Astrocyte (in vitro differentiated cells and primary cell): Measurements from ENCODE around the gene DOCK1. TPM values are rescaled to one million over a fixed set of nuclear protein-coding genes. Genes with fewer than 3 reads are reported as not detected.

Experiments
- DNase-seq: peaks from one replicate; pipeline ENCODE4 v3.0.0-alpha.2; 2010; ENCODE audit warnings: low read depth
- FAIRE-seq: peaks from 2 replicates; lab custom pipeline; 2011; peaks lifted over from hg19 to GRCh38; lab: Jason Lieb, UNC
- H2AFZ ChIP-seq: 2 replicates; pipeline ENCODE4 v1.6.0; 2012; ENCODE audit warnings: low read depth, low read length, inconsistent platforms
- H3K27ac ChIP-seq: 2 replicates; pipeline ENCODE4 v1.5.1; 2011; ENCODE audit warnings: low read depth, low read length, inconsistent platforms
- H3K27me3 ChIP-seq: 2 replicates; pipeline ENCODE4 v1.6.0; 2011; ENCODE audit warnings: low read length, inconsistent platforms; ENCODE audit not compliant: insufficient read depth
- H3K36me3 ChIP-seq: 2 replicates; pipeline ENCODE4 v1.5.1; 2011; ENCODE audit warnings: low read length, inconsistent platforms; ENCODE audit not compliant: insufficient read depth
- H3K4me1 ChIP-seq: 2 replicates; pipeline ENCODE4 v1.5.1; 2011; ENCODE audit warnings: low read length, inconsistent platforms; ENCODE audit not compliant: insufficient read depth
- H3K4me2 ChIP-seq: 2 replicates; pipeline ENCODE4 v1.6.0; 2012; ENCODE audit warnings: low read length, inconsistent platforms
- H3K4me3 ChIP-seq: 2 replicates; pipeline ENCODE4 v1.5.1; 2011; ENCODE audit warnings: low read depth, mild to moderate bottlenecking, low read length, inconsistent platforms; ENCODE audit not compliant: insufficient read depth
- H3K79me2 ChIP-seq: 2 replicates; pipeline ENCODE4 v1.6.0; 2012; ENCODE audit warnings: mild to moderate bottlenecking, low read length, inconsistent platforms; ENCODE audit not compliant: insufficient read depth
- H3K9ac ChIP-seq: 2 replicates; pipeline ENCODE4 v1.6.0; 2012; ENCODE audit warnings: mild to moderate bottlenecking, low read length, inconsistent platforms
- H3K9me3 ChIP-seq: 2 replicates; pipeline ENCODE4 v1.5.1; 2012; ENCODE audit warnings: low read depth, mild to moderate bottlenecking, low read length, inconsistent platforms; ENCODE audit not compliant: insufficient read depth
- H4K20me1 ChIP-seq: 2 replicates; pipeline ENCODE4 v1.6.0; 2012; ENCODE audit warnings: low read length, inconsistent platforms; ENCODE audit not compliant: insufficient read depth
- H3K27ac Mint-ChIP-seq: one replicate; pipeline ENCODE4 v1.8.0; 2021; ENCODE audit warnings: mild to moderate bottlenecking, mixed read lengths; ENCODE audit not compliant: unreplicated experiment
- H3K27me3 Mint-ChIP-seq: one replicate; pipeline ENCODE4 v1.8.0; 2021; ENCODE audit warnings: low read depth, mixed read lengths; ENCODE audit not compliant: unreplicated experiment
- H3K36me3 Mint-ChIP-seq: one replicate; pipeline ENCODE4 v1.8.0; 2021; ENCODE audit warnings: low read depth, mixed read lengths; ENCODE audit not compliant: unreplicated experiment
- H3K4me1 Mint-ChIP-seq: one replicate; pipeline ENCODE4 v1.8.0; 2021; ENCODE audit warnings: low read depth, mixed read lengths; ENCODE audit not compliant: unreplicated experiment
- H3K4me3 Mint-ChIP-seq: one replicate; pipeline ENCODE4 v1.8.0; 2021; ENCODE audit warnings: mild to moderate bottlenecking, moderate library complexity, mixed read lengths; ENCODE audit not compliant: unreplicated experiment
- H3K9me3 Mint-ChIP-seq: one replicate; pipeline ENCODE4 v1.8.0; 2021; ENCODE audit warnings: mild to moderate bottlenecking, mixed read lengths; ENCODE audit not compliant: unreplicated experiment
- CTCF ChIP-seq: IDR thresholded peaks from 2 replicates; pipeline ENCODE4 v1.5.1; 2011; ENCODE audit warnings: low read depth, mild to moderate bottlenecking, inconsistent platforms, low read length, moderate library complexity; ENCODE audit not compliant: insufficient read depth
- EZH2 ChIP-seq: IDR thresholded peaks from 2 replicates; pipeline ENCODE4 v1.6.1; 2012; ENCODE audit warnings: mild to moderate bottlenecking, low read length, inconsistent platforms; ENCODE audit not compliant: insufficient read depth
- total RNA-seq: library from RNA; stranded (reverse); gene quantifications from 2 replicates; pipeline ENCODE4 v1.2.1, GENCODE V29; 2021

DOCK1 gene
- total RNA-seq, 1 donor from 2014 or later = 42.5 TPM

GRCh38 chr10:127332631-127333030 is 427.4 kb downstream of the DOCK1 start:
- Histone ChIP-seq H3K27ac (no peak overlapping the region), H3K36me3 (no peaks in the 10 kb centered on the region), H3K9me3 (no peaks in the 10 kb centered on the region), H3K4me1 (no peaks in the 10 kb centered on the region), H3K4me3 (no peak overlapping the region), H2AFZ (no peak overlapping the region), H3K27me3 (no peaks in the 10 kb centered on the region), H3K9ac (no peak overlapping the region), H4K20me1 (peaks cover 6% of the 10 kb centered on the region), H3K4me2 (no peak overlapping the region), H3K79me2 (no peaks in the 10 kb centered on the region)
- Mint-ChIP-seq H3K4me1 (peaks cover 5% of the 10 kb centered on the region), H3K4me3 (no peak overlapping the region), H3K27me3 (no peaks in the 10 kb centered on the region), H3K36me3 (peaks cover 3% of the 10 kb centered on the region), H3K9me3 (peaks cover 2% of the 10 kb centered on the region), H3K27ac (no peak overlapping the region)
- DNase-seq (no peak), FAIRE-seq (no peak)
- TF ChIP-seq EZH2 (no peak), CTCF (no peak)

DNA sequence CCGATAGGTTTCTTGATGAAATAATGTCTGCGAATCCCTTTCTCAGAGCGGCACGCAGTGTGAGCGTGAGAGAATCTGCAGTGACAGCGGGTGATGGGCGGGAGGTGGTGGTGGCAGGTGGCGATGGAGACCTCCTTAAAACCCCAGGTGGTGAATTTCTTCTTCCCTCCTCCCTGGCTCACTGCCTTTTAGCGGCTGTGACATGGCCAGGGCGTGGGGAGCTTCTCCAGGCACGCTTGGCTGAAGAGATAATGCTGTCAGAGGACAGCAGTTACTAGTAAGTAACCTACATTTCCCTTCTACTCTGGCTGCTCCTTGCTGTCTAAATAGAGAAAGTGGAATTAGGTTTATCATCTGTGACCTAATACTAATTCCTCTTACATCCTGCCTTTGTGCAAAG is 432.6 kb downstream of the DOCK1 start:
- H3K27ac ChIP-seq = no peak overlapping the region
- no peak for FAIRE-seq
- H3K4me2 ChIP-seq = no peak overlapping the region
- peaks cover 1% of the 10 kb centered on the region for H3K9me3 Mint-ChIP-seq
- TF ChIP-seq CTCF (no peak), EZH2 (no peak)
- H3K79me2 ChIP-seq = no peaks in the 10 kb centered on the region
- H2AFZ ChIP-seq = no peak overlapping the region
- no peak overlapping the region for H3K27ac Mint-ChIP-seq
- H3K27me3 ChIP-seq = no peaks in the 10 kb centered on the region
- H3K36me3 ChIP-seq = no peaks in the 10 kb centered on the region
- no peak overlapping the region for H3K9ac ChIP-seq
- peaks cover 4% of the 10 kb centered on the region for H4K20me1 ChIP-seq
- DNase-seq = no peak
- peaks cover 2% of the 10 kb centered on the region for H3K36me3 Mint-ChIP-seq
- H3K4me3 Mint-ChIP-seq = no peak overlapping the region
- H3K9me3 ChIP-seq = no peaks in the 10 kb centered on the region
- H3K4me1 Mint-ChIP-seq = peaks cover 4% of the 10 kb centered on the region
- H3K4me3 ChIP-seq = no peak overlapping the region
- H3K27me3 Mint-ChIP-seq = no peaks in the 10 kb centered on the region
- H3K4me1 ChIP-seq = no peaks in the 10 kb centered on the region

DNA sequence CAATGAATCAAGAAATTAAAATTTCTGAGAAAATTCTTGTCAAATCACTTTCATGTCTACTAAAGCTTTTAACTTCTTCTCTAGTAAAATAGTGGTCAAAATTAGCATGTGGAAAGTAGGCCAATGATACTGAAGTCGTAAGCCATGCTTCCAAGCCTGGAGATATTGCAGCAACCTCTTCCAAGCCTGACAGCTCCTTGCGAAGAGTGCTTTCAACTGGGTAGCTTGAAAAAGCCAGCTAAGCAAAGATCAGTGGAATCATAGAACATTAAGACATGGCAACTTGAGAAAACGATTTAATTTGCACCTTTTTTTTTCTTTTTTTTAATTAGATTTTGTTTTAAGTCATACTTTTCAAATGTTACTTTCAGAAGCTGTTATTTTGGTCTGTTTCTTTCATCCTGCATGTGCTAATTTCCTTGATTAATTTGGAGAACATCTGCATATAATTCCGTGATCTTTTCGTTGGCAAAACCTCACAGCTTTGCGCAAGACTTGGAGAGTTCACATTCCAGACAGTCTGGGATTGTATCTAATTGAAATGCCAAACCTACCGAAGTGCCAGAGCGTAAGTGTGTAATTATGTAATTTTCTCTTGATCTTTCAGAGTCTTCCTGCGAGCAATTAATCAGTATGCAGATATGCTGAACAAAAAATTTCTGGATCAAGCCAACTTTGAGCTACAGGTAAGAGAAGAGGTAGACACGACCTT is 433.3 kb downstream of the DOCK1 start:
- Mint-ChIP-seq H3K4me3 (no peak overlapping the region), H3K27ac (no peak overlapping the region), H3K9me3 (no peaks in the 10 kb centered on the region), H3K27me3 (no peaks in the 10 kb centered on the region), H3K4me1 (peaks cover 3% of the 10 kb centered on the region), H3K36me3 (peaks cover 4% of the 10 kb centered on the region)
- no peaks in the 10 kb centered on the region for H3K36me3 ChIP-seq
- H3K27ac ChIP-seq = no peak overlapping the region
- no peak overlapping the region for H3K4me3 ChIP-seq
- no peak overlapping the region for H3K4me2 ChIP-seq
- no peaks in the 10 kb centered on the region for H3K9me3 ChIP-seq
- H3K4me1 ChIP-seq = no peaks in the 10 kb centered on the region
- DNase-seq (peak; percentile 50), FAIRE-seq (peak; percentile 20)
- no peaks in the 10 kb centered on the region for H3K27me3 ChIP-seq
- peaks cover 4% of the 10 kb centered on the region for H4K20me1 ChIP-seq
- no peaks in the 10 kb centered on the region for H3K79me2 ChIP-seq
- TF ChIP-seq EZH2 = no peak
- no peak for TF ChIP-seq CTCF
- no peak overlapping the region for H3K9ac ChIP-seq
- H2AFZ ChIP-seq = no peak overlapping the region
